Measurements from ENCODE around the gene AFDN. TPM values are rescaled to one million over a fixed set of nuclear protein-coding genes. Genes with fewer than 3 reads are reported as not detected.

The AFDN gene
- total RNA-seq, 8 experiments from 2014 or later, result 18.1 to 161 (median 103) TPM

DNA sequence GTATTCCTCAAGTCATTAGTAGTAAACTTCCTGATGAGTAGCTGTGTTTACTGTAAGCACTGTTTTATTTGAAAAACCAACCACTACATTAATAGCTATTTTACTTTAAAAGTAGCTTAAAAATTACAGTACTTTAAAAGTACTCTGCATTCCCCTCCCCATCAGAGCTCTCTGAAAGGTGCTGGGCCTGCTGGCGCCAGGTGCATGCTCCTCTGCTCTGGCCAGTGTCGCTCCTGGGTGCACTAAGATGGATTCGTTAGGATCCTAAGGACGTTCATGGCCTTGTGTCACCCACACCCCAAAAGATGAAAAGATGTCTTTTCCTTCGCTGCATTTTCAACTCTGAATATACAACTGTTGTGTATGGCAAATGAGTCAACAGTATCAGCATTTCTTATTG lies 126.8 kb downstream of the AFDN start:
- in situ Hi-C loops (cut with MboI; ENCODE audit: low pct_unique_long_range_greater_than_20kb in 2 of 9, low sequenced_read_pairs in 9 of 9, unreplicated experiment in 9 of 9), result no loop called here
- H3K4me3 ChIP-seq, result no peak overlapping the region
- ATAC-seq (replicated peaks in 6 of 8), result no peak
- no peaks in the 10 kb centered on the region for H3K4me1 ChIP-seq (replicated peaks in 1 of 2)
- WGBS, 10 experiments, result 79 to 100% (median 93%) methylated on average over 2 to 5 of the region's 5 CpGs; no CpG with 5 or more reads in 4 of the 10 experiments
- H3K27ac ChIP-seq, result no peak overlapping the region

DNA sequence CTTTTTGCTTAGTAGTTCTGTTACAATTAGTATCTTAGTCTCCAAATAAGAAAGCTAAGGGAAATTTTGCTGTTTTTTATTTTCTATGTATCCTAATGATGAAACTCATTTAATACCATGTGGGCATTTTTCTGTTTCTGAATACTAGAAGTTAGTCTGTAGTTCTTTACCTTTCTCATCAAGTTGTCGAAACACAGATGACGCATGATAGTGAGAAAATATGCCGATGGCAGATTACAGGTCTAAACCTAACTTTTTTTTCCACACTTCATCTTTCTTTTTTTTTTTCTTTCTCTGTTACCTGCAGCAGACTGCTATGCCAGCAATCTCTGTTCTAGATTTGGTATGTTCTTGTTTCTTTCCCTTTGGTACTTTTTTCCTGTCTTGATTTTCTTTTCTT lies 127.4 kb downstream of the AFDN start:
- Histone ChIP-seq H3K4me1 (replicated peaks in 1 of 2) (no peaks in the 10 kb centered on the region), H3K4me3 (no peak overlapping the region), H3K27ac (no peak overlapping the region)
- in situ Hi-C loops (cut with MboI; ENCODE audit: low pct_unique_long_range_greater_than_20kb in 2 of 9, low sequenced_read_pairs in 9 of 9, unreplicated experiment in 9 of 9), result no loop called here
- ATAC-seq (replicated peaks in 6 of 8), result no peak
- WGBS, 10 experiments, result 83 to 100% (median 98%) methylated on average over 3 of the region's 3 CpGs; no CpG with 5 or more reads in 1 of the 10 experiments

DNA sequence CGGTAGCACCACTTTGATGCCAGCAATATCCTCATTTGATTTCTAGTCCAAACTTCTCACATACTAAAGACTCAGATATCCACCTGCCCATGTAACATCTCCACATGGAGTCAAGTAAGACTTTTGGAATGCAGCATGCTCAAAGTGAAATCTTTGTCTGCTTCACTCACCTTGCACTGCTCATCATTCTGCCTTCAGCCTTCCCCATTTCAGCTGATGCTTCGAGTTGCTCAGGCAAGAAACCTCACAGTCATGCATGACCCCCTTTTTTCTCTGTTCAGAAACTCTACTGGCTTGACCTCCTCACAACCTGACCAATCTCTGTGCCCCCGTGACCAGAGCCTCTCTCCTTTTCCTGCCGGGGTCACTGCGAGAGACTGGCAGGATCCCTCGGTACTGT lies 129.8 kb downstream of the AFDN start:
- ATAC-seq (replicated peaks in 6 of 8), result no peak
- H3K4me3 ChIP-seq, result no peak overlapping the region
- 60 to 100% (median 94%) methylated on average over 1 to 5 of the region's 6 CpGs; no CpG with 5 or more reads in 3 of the 10 experiments for WGBS, 10 experiments
- in situ Hi-C loops (cut with MboI; ENCODE audit: low pct_unique_long_range_greater_than_20kb in 2 of 9, low sequenced_read_pairs in 9 of 9, unreplicated experiment in 9 of 9), result no loop called here
- no peaks in the 10 kb centered on the region for H3K4me1 ChIP-seq (replicated peaks in 1 of 2)
- H3K27ac ChIP-seq, result no peak overlapping the region

DNA sequence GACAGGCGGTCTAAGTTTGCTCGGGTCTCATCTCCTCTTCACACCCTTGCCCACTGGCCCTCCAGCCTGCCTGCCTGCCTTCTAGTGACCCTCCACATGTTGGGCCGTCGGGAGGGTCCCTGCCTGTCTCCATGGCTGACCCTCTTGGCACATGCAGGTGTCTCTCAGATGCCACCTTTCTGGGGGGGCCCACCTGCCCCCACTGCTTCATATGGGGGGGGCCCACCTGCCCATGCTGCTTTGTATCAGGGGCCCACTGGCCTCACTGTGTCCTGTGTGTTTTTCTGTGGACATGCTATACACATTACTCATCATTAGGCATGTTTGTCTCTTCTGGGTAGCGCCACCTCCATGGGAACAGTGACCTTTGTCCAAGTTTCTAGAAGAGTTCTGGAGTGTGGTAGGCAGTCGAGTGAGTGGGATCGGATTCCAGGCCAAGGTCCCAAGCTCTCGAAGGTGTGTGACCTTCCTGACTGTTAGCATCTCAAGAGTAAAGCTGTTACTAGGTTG lies 130.3 kb downstream of the AFDN start:
- no peak for ATAC-seq (replicated peaks in 6 of 8)
- 83 to 100% (median 100%) methylated on average over 1 to 3 of the region's 8 CpGs; no CpG with 5 or more reads in 5 of the 10 experiments for WGBS, 10 experiments
- Histone ChIP-seq H3K4me1 (replicated peaks in 1 of 2) (no peaks in the 10 kb centered on the region), H3K27ac (no peak overlapping the region), H3K4me3 (no peak overlapping the region)
- in situ Hi-C loops (cut with MboI; ENCODE audit: low pct_unique_long_range_greater_than_20kb in 2 of 9, low sequenced_read_pairs in 9 of 9, unreplicated experiment in 9 of 9), result no loop called here

DNA sequence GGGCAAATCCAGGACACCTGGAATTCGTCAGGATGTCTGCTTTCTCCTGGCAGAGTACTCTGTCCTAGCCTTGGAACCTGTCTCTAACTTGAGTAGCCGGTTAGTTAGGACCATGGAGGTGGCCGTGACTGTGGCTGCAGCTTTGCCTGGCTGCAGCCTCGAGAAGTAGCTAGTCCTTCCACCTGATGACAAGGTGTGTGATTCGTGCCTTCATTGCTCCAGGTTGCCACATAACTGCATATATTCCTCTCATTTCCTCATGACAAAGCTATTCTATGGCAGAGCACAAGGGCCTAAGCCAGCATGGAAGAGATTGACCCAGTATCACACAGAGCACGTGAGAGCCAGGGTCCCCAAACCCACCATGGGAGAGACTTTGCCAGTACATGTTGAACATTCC lies 130.9 kb downstream of the AFDN start:
- Histone ChIP-seq H3K4me1 (replicated peaks in 1 of 2) (no peaks in the 10 kb centered on the region), H3K27ac (no peak overlapping the region), H3K4me3 (no peak overlapping the region)
- 92 to 100% (median 100%) methylated on average over 1 to 6 of the region's 6 CpGs; no CpG with 5 or more reads in 2 of the 10 experiments for WGBS, 10 experiments
- no peak for ATAC-seq (replicated peaks in 6 of 8)
- in situ Hi-C loops (cut with MboI; ENCODE audit: low pct_unique_long_range_greater_than_20kb in 2 of 9, low sequenced_read_pairs in 9 of 9, unreplicated experiment in 9 of 9), result no loop called here

DNA sequence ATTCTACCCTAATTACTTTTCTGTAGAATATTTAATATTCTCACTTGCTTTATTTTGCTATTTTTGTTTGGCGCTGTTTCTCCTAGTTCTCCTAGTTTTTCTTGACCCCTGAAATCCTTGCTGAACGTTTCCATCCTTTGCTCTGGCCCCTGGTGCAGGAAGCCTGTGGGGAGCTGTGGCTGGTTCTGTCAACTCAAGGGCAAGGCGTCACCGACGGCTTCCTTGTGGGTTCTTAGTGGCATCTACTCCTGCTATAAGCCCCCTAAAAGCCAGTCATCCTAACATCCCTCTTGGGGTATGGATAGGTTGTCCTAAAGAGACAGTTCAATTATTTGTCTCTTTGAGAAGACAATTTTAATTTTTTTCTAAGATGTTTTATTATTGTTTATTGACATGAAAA lies 133.9 kb downstream of the AFDN start:
- in situ Hi-C loops (cut with MboI; ENCODE audit: low pct_unique_long_range_greater_than_20kb in 2 of 9, low sequenced_read_pairs in 9 of 9, unreplicated experiment in 9 of 9), result no loop called here
- no peak overlapping the region for H3K4me3 ChIP-seq
- H3K27ac ChIP-seq, result no peak overlapping the region
- 76 to 96% (median 94%) methylated on average over 4 to 5 of the region's 5 CpGs; no CpG with 5 or more reads in 1 of the 10 experiments for WGBS, 10 experiments
- ATAC-seq (replicated peaks in 6 of 8), result no peak
- no peaks in the 10 kb centered on the region for H3K4me1 ChIP-seq (replicated peaks in 1 of 2)

DNA sequence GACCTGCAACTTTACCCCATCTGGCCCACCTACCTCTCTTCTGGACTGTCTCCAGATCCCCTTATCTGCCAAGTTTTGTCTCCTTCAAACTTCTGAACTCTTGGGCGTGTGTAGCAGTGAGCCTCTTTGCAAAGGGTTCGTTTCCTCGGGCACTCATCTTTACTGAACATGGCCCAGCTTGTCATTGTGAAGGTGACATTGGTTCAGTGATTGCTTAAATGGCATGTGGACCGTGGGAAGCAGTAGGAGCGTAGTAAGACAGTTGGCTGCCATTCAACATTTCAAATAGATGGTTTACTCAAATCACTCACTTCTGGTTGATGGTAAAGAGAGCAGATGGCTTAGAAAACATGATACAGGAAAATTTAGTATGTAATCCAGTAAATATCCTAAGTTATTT lies 136.0 kb downstream of the AFDN start:
- H3K4me1 ChIP-seq (replicated peaks in 1 of 2), result no peaks in the 10 kb centered on the region
- H3K4me3 ChIP-seq, result no peak overlapping the region
- H3K27ac ChIP-seq, result no peak overlapping the region
- in situ Hi-C loops (cut with MboI; ENCODE audit: low pct_unique_long_range_greater_than_20kb in 2 of 9, low sequenced_read_pairs in 9 of 9, unreplicated experiment in 9 of 9), result no loop called here
- no peak for ATAC-seq (replicated peaks in 6 of 8)
- 71 to 100% (median 100%) methylated on average over 1 to 3 of the region's 5 CpGs; no CpG with 5 or more reads in 3 of the 10 experiments for WGBS, 10 experiments

DNA sequence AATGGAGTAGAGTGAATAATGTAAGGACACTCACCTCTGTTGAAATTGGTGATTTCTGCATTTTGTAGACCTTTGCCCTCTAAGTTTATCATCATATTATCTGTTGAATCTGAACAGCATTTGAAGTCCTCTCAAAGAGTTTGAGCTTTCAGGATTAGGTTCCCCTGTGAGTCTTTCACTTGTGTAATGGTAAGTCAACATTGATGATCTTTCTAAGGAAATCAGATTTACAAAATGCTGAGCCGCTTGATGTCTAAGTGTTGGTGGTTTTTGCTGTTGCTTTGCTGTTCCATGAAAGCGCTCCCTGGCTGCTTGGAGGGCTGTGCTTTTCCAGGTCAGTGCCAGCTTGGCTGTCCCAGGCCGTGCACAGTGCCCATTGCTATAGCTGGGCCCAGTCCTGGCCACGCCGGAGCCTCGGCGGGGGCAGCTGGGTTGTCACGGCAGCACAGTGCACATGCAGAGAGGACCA lies 136.9 kb downstream of the AFDN start:
- no peak overlapping the region for H3K4me3 ChIP-seq
- in situ Hi-C loops (cut with MboI; ENCODE audit: low pct_unique_long_range_greater_than_20kb in 2 of 9, low sequenced_read_pairs in 9 of 9, unreplicated experiment in 9 of 9), result no loop called here

DNA sequence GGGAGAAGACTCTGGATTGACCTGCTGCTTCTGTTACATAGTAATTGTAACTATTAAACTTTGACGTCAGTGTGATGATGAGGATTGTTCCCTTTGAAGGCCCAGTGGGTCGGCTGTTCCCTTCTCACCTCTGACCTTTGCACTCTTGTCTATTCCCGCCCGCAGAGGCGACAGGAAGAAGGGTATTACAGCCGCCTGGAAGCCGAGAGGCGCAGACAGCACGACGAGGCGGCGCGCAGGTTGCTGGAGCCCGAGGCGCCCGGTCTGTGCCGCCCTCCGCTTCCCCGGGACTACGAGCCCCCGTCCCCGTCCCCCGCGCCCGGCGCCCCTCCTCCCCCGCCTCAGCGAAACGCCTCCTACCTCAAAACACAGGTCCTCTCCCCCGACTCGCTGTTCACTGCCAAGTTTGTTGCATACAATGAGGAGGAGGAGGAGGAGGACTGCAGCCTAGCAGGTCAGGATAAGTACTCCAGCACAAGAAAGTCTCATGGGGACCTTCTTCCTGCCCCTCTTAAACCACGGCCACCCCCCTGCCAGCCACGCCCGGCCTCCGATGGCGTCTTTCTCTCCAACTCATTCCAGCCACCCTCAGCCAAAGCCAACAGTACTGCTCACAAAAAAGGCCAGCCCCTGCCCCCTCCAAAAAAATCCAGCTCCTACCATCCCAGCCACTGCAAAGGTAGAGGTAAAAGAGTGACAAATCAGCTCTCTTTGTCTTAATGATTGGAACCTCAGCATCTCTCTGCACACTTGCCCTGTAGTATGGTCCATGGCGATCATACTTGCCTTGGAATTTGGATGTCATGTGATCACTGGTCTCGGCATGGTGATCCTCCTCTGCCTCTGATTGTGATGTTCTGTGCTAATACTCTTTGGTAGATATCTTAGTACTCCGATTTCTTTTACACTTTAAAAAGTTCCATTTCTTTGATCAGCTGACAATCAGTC lies 139.2 kb downstream of the AFDN start:
- 67 to 100% (median 91%) methylated on average over 1 to 10 of the region's 39 CpGs; no CpG with 5 or more reads in 1 of the 10 experiments for WGBS, 10 experiments
- H3K4me1 ChIP-seq (replicated peaks in 1 of 2), result peaks cover 3 to 7% of the 10 kb centered on the region in 2 donors
- in situ Hi-C loops (cut with MboI; ENCODE audit: low pct_unique_long_range_greater_than_20kb in 2 of 9, low sequenced_read_pairs in 9 of 9, unreplicated experiment in 9 of 9), result no loop called here
- no peak overlapping the region for H3K27ac ChIP-seq
- ATAC-seq (replicated peaks in 6 of 8), result no peak
- no peak overlapping the region for H3K4me3 ChIP-seq

More for the DNA sequence above, 136.9 kb downstream of the AFDN start:
- WGBS, 10 experiments, result 80 to 100% (median 92%) methylated on average over 2 to 8 of the region's 8 CpGs; no CpG with 5 or more reads in 4 of the 10 experiments
- Histone ChIP-seq H3K27ac (no peak overlapping the region), H3K4me1 (replicated peaks in 1 of 2) (no peaks in the 10 kb centered on the region)
- ATAC-seq (replicated peaks in 6 of 8), result peak in 1 of 8 experiments; percentile 74

DNA sequence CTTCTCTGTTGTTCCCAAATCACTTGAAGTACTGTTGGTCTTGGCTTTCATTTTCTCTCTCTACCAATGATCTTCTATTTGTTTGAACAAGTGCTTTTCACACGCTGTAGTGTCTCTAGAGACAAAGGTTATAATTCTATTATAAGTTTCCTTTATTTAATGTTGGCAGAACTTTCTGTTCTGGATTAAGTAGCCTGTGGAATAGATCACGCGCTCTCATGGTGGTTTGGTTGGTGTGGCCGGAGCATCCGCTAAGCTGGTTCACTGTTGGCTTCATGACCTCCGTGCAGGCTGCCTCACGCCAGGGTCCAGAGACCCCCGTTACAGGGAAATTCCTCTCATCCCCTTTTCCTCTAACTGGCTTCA lies 139.8 kb downstream of the AFDN start:
- no peak overlapping the region for H3K27ac ChIP-seq
- no peak overlapping the region for H3K4me3 ChIP-seq
- in situ Hi-C loops (cut with MboI; ENCODE audit: low pct_unique_long_range_greater_than_20kb in 2 of 9, low sequenced_read_pairs in 9 of 9, unreplicated experiment in 9 of 9), result no loop called here
- H3K4me1 ChIP-seq (replicated peaks in 1 of 2), result peaks cover 3 to 7% of the 10 kb centered on the region in 2 donors
- 75 to 100% (median 98%) methylated on average over 1 to 8 of the region's 8 CpGs; no CpG with 5 or more reads in 1 of the 10 experiments for WGBS, 10 experiments
- ATAC-seq (replicated peaks in 6 of 8), result no peak

DNA sequence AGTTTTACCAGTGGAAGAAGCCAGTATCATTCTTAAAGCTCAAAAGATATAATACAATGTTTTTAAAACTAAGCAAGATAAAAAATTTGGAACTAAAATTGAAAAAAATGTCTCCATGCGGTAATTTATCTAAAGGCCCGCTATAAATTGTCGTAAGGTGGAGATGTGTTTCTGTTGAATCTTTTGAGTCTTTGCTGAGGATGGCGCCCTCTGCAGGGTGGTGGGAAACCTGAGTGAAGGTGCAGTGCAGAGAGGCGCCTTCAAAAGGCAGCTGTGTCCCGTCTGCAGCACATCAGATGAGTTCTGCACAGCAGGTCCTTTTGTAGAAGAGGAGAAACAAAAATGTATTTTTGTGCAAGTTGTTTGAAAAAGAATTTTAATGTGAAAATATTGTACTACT lies 141.4 kb downstream of the AFDN start:
- peaks cover 4 to 7% of the 10 kb centered on the region in 2 donors for H3K4me1 ChIP-seq (replicated peaks in 1 of 2)
- 68 to 100% (median 88%) methylated on average over 1 to 6 of the region's 6 CpGs; no CpG with 5 or more reads in 1 of the 10 experiments for WGBS, 10 experiments
- no peak overlapping the region for H3K4me3 ChIP-seq
- in situ Hi-C loops (cut with MboI; ENCODE audit: low pct_unique_long_range_greater_than_20kb in 2 of 9, low sequenced_read_pairs in 9 of 9, unreplicated experiment in 9 of 9), result no loop called here
- H3K27ac ChIP-seq, result no peak overlapping the region
- no peak for ATAC-seq (replicated peaks in 6 of 8)

DNA sequence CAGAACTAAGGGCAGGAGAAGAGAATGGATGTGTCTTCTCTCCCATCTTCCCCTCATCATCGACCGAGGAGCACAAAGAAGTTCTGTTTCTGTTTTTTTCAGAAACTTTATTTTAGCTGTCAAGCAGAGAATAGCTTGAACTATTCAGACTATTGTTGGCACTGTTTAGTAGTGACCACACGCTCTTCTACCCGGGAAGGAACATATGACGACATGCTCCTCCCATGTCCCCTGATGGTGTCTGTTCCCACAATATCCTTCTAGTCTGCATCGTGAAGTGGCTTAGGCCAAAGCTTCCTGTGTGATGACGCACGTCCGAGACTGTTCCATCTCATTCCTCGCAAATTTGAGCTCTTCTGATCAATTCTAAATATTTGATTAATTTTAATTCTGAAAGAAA lies 143.5 kb downstream of the AFDN start:
- no peak overlapping the region for H3K27ac ChIP-seq
- ATAC-seq (replicated peaks in 6 of 8), result peak in 5 of 8 experiments; percentile 87 to 98 (median 89)
- 40 to 95% (median 67%) methylated on average over 4 to 10 of the region's 10 CpGs; no CpG with 5 or more reads in 1 of the 10 experiments for WGBS, 10 experiments

DNA sequence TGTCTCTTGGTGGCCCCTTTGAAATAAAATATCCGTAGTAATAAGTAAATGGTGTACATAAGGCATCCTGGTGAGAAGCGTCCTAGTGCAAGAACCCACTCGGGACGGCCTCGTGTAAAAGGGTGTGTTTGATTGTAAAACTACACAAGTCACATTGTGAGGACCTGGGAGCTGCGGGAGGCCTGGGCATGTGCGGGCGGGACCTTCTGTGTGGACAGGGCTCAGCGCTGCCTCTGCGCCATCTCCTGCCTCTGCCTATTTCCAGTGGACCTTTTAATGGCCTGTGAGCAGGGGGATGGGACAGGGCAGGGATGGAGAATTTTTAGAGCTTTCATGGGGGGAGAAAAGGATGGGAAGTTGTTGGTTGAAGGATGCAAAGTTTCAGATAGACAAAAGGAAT lies 145.5 kb downstream of the AFDN start:
- 93 to 100% (median 96%) methylated on average over 3 to 6 of the region's 10 CpGs; no CpG with 5 or more reads in 3 of the 10 experiments for WGBS, 10 experiments
- H3K4me3 ChIP-seq, result no peak overlapping the region
- in situ Hi-C loops (cut with MboI; ENCODE audit: low pct_unique_long_range_greater_than_20kb in 2 of 9, low sequenced_read_pairs in 9 of 9, unreplicated experiment in 9 of 9), result no loop called here
- peaks cover 18 to 22% of the 10 kb centered on the region in 2 donors for H3K4me1 ChIP-seq (replicated peaks in 1 of 2)
- no peak for ATAC-seq (replicated peaks in 6 of 8)
- H3K27ac ChIP-seq, result no peak overlapping the region

More for the DNA sequence above, 143.5 kb downstream of the AFDN start:
- no peak overlapping the region for H3K4me3 ChIP-seq
- in situ Hi-C loops (cut with MboI; ENCODE audit: low pct_unique_long_range_greater_than_20kb in 2 of 9, low sequenced_read_pairs in 9 of 9, unreplicated experiment in 9 of 9), result no loop called here
- peaks cover 10 to 17% of the 10 kb centered on the region in 2 donors for H3K4me1 ChIP-seq (replicated peaks in 1 of 2)

Measured in motor neuron (in vitro differentiated cells).